ENCODE measurements around the gene ZBTB8A.
"Not testable (repeated sequence)": the region's sequence is repeated elsewhere in the genome, so short reads cannot be mapped to it uniquely, and the experiment has no call there.

ZBTB8A gene

GRCh38 chr1:32622205-32622604 is 83.0 kb downstream of the ZBTB8A start:
- DNase-seq (ENCODE audit: low spot score): no peak

- no peak for DNase-seq (ENCODE audit: low spot score)
Observed at GRCh38 chr1:32622806-32623681, 83.8 kb downstream of the ZBTB8A start.

- DNase-seq (ENCODE audit: low spot score): no peak
Observed at GRCh38 chr1:32623775-32624174, 84.5 kb downstream of the ZBTB8A start.

- no peak for DNase-seq (ENCODE audit: low spot score)
Observed at GRCh38 chr1:32626176-32626575, 86.9 kb downstream of the ZBTB8A start.

GRCh38 chr1:32627596-32628162 is 88.5 kb downstream of the ZBTB8A start:
- no peak for DNase-seq (ENCODE audit: low spot score)

- DNase-seq (ENCODE audit: low spot score): not testable (repeated sequence)
Observed at GRCh38 chr1:32630173-32630572, 90.9 kb downstream of the ZBTB8A start.

- DNase-seq (ENCODE audit: low spot score): no peak
Observed at GRCh38 chr1:32632829-32633228, 93.6 kb downstream of the ZBTB8A start.

- no peak for DNase-seq (ENCODE audit: low spot score)
Observed at GRCh38 chr1:32635508-32636277, 96.5 kb downstream of the ZBTB8A start.

- DNase-seq (ENCODE audit: low spot score): no peak
Observed at GRCh38 chr1:32636914-32637645, 97.9 kb downstream of the ZBTB8A start.

GRCh38 chr1:32639489-32640075 is 100.4 kb downstream of the ZBTB8A start:
- DNase-seq (ENCODE audit: low spot score): no peak

- DNase-seq (ENCODE audit: low spot score): not testable (repeated sequence)
Observed at GRCh38 chr1:32642292-32642827, 103.1 kb downstream of the ZBTB8A start.

- DNase-seq (ENCODE audit: low spot score): no peak
Observed at GRCh38 chr1:32644426-32644825, 105.2 kb downstream of the ZBTB8A start.

GRCh38 chr1:32647308-32648134 is 108.3 kb downstream of the ZBTB8A start:
- DNase-seq (ENCODE audit: low spot score): no peak

- DNase-seq (ENCODE audit: low spot score): peak; percentile 97
Observed at GRCh38 chr1:32650248-32650751, 111.1 kb downstream of the ZBTB8A start, which contains the start of gene ZBTB8OS. TSS of gene ZBTB8OS (minus strand) at chr1:32650550. CDS start at chr1:32650529, 21 bp downstream.

- peak; percentile 94 for DNase-seq (ENCODE audit: low spot score)
Observed at GRCh38 chr1:32650752-32651460, 111.7 kb downstream of the ZBTB8A start, which contains the start of gene RBBP4. TSS of gene RBBP4 (plus strand) at chr1:32651208. CDS start at chr1:32651307, 99 bp downstream.

GRCh38 chr1:32651461-32652073 is 112.3 kb downstream of the ZBTB8A start:
- no peak for DNase-seq (ENCODE audit: low spot score)

GRCh38 chr1:32652244-32652962 is 113.2 kb downstream of the ZBTB8A start:
- DNase-seq (ENCODE audit: low spot score): no peak
